GM12892 (cell line): ENCODE data around the gene RAB11B.
"Not testable (repeated sequence)": the region's sequence is repeated elsewhere in the genome, so short reads cannot be mapped to it uniquely, and the experiment has no call there.

Experiments used
- DNase-seq: peaks from one replicate; pipeline ENCODE4 v3.0.0; 2011; ENCODE audit not compliant: insufficient read length
- FAIRE-seq: peaks from 2 replicates; lab custom pipeline; 2011; peaks lifted over from hg19 to GRCh38; lab: Jason Lieb, UNC
- POLR2A ChIP-seq: IDR thresholded peaks from 2 replicates; pipeline ENCODE4 v1.6.1; 2011; ENCODE audit warnings: low read depth, low read length, control low read depth
- POLR2AphosphoS5 ChIP-seq: IDR thresholded peaks from 2 replicates; pipeline ENCODE4 v1.6.1; 2011; ENCODE audit warnings: low read depth, low read length, control low read depth
- TAF1 ChIP-seq: IDR thresholded peaks from 2 replicates; pipeline ENCODE4 v1.6.1; 2011; ENCODE audit warnings: low read depth, mild to moderate bottlenecking, control low read depth, low read length, borderline replicate concordance

The RAB11B gene

DNA sequence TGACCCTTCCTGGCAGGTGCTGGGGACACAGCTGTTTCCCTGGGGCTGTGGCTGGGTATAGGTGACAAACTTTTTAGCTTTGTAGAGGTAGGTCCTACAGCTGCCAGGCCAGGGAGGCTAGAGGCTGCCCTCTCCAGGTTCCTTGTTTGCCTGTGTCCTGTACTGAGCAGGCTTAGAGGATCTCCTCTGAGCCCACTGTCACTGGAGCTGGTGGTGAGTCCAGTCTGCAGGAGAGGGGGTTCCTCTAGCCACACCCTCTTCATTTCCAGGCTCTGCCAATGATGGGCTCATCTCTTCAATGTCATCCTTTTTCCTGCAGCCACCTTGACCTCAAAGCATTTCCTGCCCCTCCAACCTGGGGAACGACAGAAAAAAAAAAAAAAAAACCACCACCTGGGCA, 12.6 kb upstream of the RAB11B start:
- no peak for FAIRE-seq
- no peak for TF ChIP-seq TAF1
- no peak for DNase-seq

GRCh38 chr19:8379156-8379891, 10.8 kb upstream of the RAB11B start:
- not testable (repeated sequence) for FAIRE-seq, DNase-seq

DNA sequence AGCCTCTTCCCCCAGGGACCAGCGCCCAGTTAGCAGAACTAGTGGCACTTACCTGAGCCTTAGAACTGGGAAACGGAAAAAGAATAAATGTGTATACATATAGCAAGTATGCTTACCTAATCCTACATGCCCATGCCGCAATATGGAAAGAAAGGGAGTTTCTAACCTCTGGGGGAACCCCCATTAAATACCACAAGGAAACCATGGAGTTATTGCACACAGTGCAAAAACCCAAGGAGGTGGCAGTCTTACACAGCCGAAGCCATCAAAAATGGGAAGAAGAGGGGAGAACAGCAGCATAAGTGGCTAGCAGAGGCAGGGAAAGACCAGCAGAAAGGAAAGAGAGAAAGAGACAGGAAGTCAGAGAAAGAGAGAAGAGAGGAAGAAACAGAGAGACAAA, 5.6 kb upstream of the RAB11B start:
- not testable (repeated sequence) for FAIRE-seq, DNase-seq

DNA sequence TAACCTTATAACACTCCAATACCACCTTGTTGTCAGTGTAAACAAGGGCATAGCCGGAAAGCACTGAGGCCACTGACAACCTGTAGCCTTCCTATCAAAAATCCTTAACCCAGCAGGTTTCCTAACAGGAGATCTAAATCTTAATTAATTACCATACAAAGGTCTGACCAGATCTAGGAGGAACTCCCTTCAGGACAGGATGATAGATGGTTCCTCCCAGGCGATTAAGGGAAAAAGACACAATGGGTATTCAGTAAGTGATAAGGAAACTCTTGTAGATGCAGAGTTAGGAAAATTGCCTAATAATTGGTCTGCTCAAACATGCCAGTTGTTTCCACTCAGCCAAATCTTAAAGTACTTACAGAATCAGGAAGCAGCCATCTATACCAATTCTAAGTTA, 5.1 kb upstream of the RAB11B start:
- not testable (repeated sequence) for FAIRE-seq, DNase-seq

DNA sequence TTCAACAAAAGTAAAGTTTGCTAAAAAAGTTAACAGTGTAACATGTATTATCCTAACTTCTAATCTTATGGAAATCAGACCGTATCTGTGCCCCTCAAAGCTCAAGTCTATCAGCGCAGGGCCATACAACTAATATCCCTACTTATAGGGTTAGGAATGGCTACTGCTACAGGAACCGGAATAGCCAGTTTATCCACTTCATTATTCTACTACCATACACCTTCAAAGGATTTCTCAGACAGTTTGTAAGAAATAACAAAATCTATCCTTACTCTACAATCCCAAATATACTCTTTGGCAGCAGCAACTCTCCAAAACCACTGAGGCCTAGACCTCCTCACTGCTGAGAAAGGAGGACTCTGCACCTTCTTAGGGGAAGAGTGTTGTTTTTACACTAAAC, 4.6 kb upstream of the RAB11B start:
- FAIRE-seq, DNase-seq: not testable (repeated sequence)

GRCh38 chr19:8386419-8386818, 3.7 kb upstream of the RAB11B start:
- DNase-seq, FAIRE-seq: not testable (repeated sequence)

GRCh38 chr19:8386990-8387389, 3.2 kb upstream of the RAB11B start:
- no peak for TF ChIP-seq POLR2A
- no peak for TF ChIP-seq TAF1
- TF ChIP-seq POLR2AphosphoS5, result no peak
- no peak for FAIRE-seq
- DNase-seq, result no peak

DNA sequence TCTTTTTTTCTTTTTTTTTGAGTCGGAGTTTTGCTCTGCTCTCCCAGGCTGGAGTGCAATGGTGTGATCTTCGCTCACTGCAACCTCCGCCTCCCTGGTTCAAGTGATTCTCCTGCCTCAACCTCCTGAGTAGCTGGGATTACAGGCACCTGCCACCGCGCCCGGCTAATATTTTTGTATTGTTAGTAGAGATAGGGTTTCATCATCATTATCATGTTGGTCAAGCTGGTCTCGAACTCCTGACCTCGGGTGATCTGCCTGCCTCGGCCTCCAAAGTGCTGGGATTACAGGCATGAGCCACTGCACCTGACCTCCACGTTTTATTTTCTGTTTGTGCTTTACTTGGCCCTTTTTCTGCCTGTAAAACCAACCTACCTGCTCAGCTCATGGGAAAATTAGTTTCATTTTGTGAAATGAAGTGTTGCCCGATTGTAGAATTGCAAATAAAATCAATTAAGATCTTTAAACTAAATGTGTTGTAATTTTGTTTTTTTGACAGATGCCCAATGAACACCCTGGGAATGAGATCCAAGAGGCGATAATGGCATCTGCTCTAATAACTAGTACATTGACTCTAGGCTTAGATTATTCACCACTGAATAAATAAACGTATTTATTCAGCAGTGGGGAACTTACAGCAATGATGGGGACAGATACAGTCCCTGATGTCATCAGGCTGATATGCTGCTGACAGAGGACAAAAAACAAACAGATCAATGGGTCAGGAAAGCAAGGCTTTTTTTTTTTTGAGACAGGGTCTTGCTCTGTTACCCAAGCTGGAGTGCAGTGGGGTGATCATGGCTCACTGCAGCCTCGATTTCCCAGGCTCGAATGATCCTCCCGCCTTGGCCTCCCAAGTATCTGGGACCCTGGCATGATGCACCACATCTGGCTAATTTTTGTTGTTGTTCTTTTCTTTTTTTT, 2.2 kb upstream of the RAB11B start:
- FAIRE-seq (no peak), DNase-seq (no peak)

DNA sequence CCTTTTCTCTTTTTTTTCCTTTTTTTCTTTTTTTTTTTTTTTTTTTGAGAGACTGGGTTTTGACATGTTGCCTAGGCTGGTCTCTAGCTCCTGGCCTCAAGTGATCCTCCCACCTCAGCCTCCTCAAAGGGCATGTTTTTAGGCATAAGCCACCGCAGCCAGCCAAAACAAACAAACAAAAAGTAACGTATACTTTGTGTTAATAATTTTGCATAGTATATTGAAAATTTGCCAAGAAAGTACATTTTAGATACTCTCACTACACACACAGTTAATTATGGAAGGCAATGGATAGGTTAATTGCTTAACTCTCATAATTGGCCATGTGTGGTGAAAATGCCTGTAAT, 1.6 kb upstream of the RAB11B start:
- TF ChIP-seq TAF1, result no peak
- FAIRE-seq, result no peak
- no peak for DNase-seq

More for the DNA sequence above, 2.2 kb upstream of the RAB11B start:
- TF ChIP-seq POLR2A (no peak), TAF1 (no peak), POLR2AphosphoS5 (no peak)

- TF ChIP-seq POLR2AphosphoS5, result no peak
- FAIRE-seq (no peak), DNase-seq (peak; percentile 90)
These were observed 439 bp downstream of the RAB11B start for GRCh38 chr19:8390617-8390981.

- DNase-seq (no peak), FAIRE-seq (no peak)
- no peak for TF ChIP-seq POLR2A
- no peak for TF ChIP-seq POLR2AphosphoS5
- TF ChIP-seq TAF1, result no peak
These were observed 1.2 kb downstream of the RAB11B start for GRCh38 chr19:8391198-8392016.

- FAIRE-seq, result no peak
These were observed 1.9 kb downstream of the RAB11B start for GRCh38 chr19:8392017-8392591.

More at GRCh38 chr19:8392017-8392591, 1.9 kb downstream of the RAB11B start:
- no peak for TF ChIP-seq TAF1
- no peak for TF ChIP-seq POLR2AphosphoS5
- no peak for TF ChIP-seq POLR2A
- DNase-seq, result no peak
